KMS-11 (cell line): ENCODE data around the gene CLOCK.

Experiments used
- H2AFZ ChIP-seq: fragments of 200-600 bp; sonication (generic); 2 replicates; pipeline ENCODE4 v1.6.1; 2016; ENCODE audit warnings: antibody characterized with exemption, mixed run types, low read depth
- H3K27ac ChIP-seq: fragments of 200-600 bp; sonication (generic); 2 replicates; pipeline ENCODE4 v1.6.1; 2016; ENCODE audit warnings: mild to moderate bottlenecking, mixed run types
- H3K27me3 ChIP-seq: fragments of 200-600 bp; sonication (generic); 2 replicates; pipeline ENCODE4 v1.6.1; 2017; ENCODE audit warnings: mild to moderate bottlenecking, low read depth, mixed run types, moderate library complexity; ENCODE audit not compliant: insufficient read depth
- H3K36me3 ChIP-seq: fragments of 200-600 bp; sonication (generic); 2 replicates; pipeline ENCODE4 v1.6.1; 2017; ENCODE audit warnings: mild to moderate bottlenecking, mixed run types; ENCODE audit not compliant: insufficient read depth
- H3K4me1 ChIP-seq: fragments of 200-600 bp; sonication (generic); 2 replicates; pipeline ENCODE4 v1.6.1; 2016; ENCODE audit warnings: mild to moderate bottlenecking, low read depth, mixed run types; ENCODE audit not compliant: poor library complexity, severe bottlenecking
- H3K4me2 ChIP-seq: fragments of 200-600 bp; sonication (generic); 2 replicates; pipeline ENCODE4 v1.7.0; 2016; ENCODE audit warnings: mild to moderate bottlenecking, mixed run types
- H3K4me3 ChIP-seq: fragments of 200-600 bp; sonication (generic); IDR thresholded peaks from 2 replicates; pipeline ENCODE4 v1.6.1; 2017; ENCODE audit warnings: low read depth, low read length, mixed read lengths; ENCODE audit not compliant: insufficient read depth
- H3K79me2 ChIP-seq: fragments of 200-600 bp; sonication (generic); 2 replicates; pipeline ENCODE4 v1.6.1; 2016; ENCODE audit warnings: low read depth, mixed run types; ENCODE audit not compliant: insufficient read depth
- H3K9ac ChIP-seq: fragments of 200-600 bp; sonication (generic); 2 replicates; pipeline ENCODE4 v1.6.1; 2016; ENCODE audit warnings: mild to moderate bottlenecking, mixed run types
- H4K20me1 ChIP-seq: fragments of 200-600 bp; sonication (generic); 2 replicates; pipeline ENCODE4 v1.6.1; 2016; ENCODE audit warnings: mild to moderate bottlenecking, mixed run types; ENCODE audit not compliant: insufficient read depth
- CTCF ChIP-seq: fragments of 200-600 bp; sonication (generic); conservative IDR thresholded peaks from 2 replicates; pipeline ENCODE4 v1.6.1; 2017; ENCODE audit warnings: low read depth, mild to moderate bottlenecking, antibody characterized with exemption, low read length, moderate library complexity, mixed read lengths

Gene CLOCK

DNA sequence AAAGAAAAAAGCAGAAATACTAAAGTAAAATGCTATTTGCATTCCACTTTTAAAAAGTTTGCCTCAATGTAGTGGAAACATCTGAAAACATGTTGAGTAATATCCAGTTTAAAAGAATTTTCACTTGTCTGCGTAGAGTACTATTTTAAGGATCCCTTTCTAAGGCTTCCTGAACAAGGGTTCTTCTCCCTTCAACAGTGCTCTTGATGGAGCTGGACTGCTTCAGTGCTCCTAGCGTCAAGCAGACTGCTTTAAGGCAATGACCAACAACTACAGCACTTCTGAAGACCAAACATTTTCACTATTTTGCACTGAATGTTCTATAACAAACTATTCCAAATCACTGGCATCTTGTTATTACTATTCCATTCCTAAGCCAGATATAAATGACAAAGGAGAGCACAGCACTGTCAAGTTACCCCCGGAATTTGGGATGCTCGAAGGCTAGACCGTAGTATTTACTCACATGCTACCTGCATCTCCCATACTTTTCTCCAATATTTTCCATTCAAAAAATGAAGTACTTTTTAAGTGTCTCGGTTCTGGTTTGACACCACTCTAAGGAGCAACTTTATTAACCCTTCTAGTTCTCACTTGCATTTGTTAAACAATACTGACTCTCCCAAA, 114.9 kb downstream of the CLOCK start:
- no peaks in the 10 kb centered on the region for H3K36me3 ChIP-seq
- no peaks in the 10 kb centered on the region for H4K20me1 ChIP-seq
- H3K4me1 ChIP-seq, result no peaks in the 10 kb centered on the region
- no peak overlapping the region for H3K27ac ChIP-seq
- no peak overlapping the region for H3K9ac ChIP-seq
- H3K4me2 ChIP-seq, result no peak overlapping the region
- TF ChIP-seq CTCF, result no peak
- H3K27me3 ChIP-seq, result no peaks in the 10 kb centered on the region
- no peak overlapping the region for H3K4me3 ChIP-seq
- H3K79me2 ChIP-seq, result no peaks in the 10 kb centered on the region
- H2AFZ ChIP-seq, result no peak overlapping the region

- peaks cover 6% of the 10 kb centered on the region; the same call in 1 of the 2 replicates for H3K36me3 ChIP-seq
- H3K9ac ChIP-seq, result no peak overlapping the region
- TF ChIP-seq CTCF, result no peak
- no peak overlapping the region for H3K27ac ChIP-seq
- no peaks in the 10 kb centered on the region for H3K79me2 ChIP-seq
- no peaks in the 10 kb centered on the region for H4K20me1 ChIP-seq
- no peak overlapping the region for H3K4me3 ChIP-seq
- H3K27me3 ChIP-seq, result no peaks in the 10 kb centered on the region
- H2AFZ ChIP-seq, result no peak overlapping the region
- H3K4me1 ChIP-seq, result peaks cover 34% of the 10 kb centered on the region
- H3K4me2 ChIP-seq, result no peak overlapping the region
Observed at GRCh38 chr4:55424791-55425190, 121.9 kb downstream of the CLOCK start.

DNA sequence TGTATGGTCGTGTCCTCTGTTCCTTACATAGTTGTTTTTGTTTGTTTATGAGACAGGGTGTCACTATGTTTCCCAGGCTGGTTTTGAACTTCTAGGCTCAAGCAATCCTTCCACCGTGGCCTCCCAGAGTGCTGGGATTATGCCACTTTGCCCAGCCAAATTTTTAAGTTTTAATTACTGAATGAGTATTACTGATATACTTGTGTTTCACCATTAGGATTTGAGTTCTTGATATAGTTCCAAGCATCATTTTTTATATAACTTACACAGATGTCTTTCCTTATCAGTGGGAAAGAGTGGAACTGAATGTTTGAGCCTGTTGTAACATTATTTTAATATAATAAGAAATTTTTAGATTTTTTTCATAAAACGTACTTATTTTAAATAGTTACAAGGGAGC, 130.5 kb downstream of the CLOCK start:
- no peak overlapping the region for H3K4me3 ChIP-seq
- H3K4me1 ChIP-seq, result peaks cover 9% of the 10 kb centered on the region
- H2AFZ ChIP-seq, result no peak overlapping the region
- TF ChIP-seq CTCF, result no peak
- no peaks in the 10 kb centered on the region for H3K27me3 ChIP-seq
- H3K79me2 ChIP-seq, result peaks cover 13% of the 10 kb centered on the region; the same call in 1 of the 2 replicates
- H3K27ac ChIP-seq, result no peak overlapping the region
- no peak overlapping the region for H3K4me2 ChIP-seq
- H4K20me1 ChIP-seq, result peaks cover 3% of the 10 kb centered on the region; the same call in 1 of the 2 replicates
- H3K9ac ChIP-seq, result no peak overlapping the region
- 0 out of 2 replicates have a peak, but pooled peaks cover 4% of the 10 kb centered on the region for H3K36me3 ChIP-seq

GRCh38 chr4:55411621-55412020, 135.1 kb downstream of the CLOCK start:
- TF ChIP-seq CTCF, result no peak
- Histone ChIP-seq H3K4me2 (no peak overlapping the region), H3K79me2 (peaks cover 53% of the 10 kb centered on the region), H3K4me1 (no peaks in the 10 kb centered on the region), H4K20me1 (peaks cover 6% of the 10 kb centered on the region; the same call in 1 of the 2 replicates), H3K4me3 (no peak overlapping the region), H3K9ac (no peak overlapping the region), H3K27ac (no peak overlapping the region), H3K36me3 (peaks cover 1% of the 10 kb centered on the region; the same call in 1 of the 2 replicates), H2AFZ (no peak overlapping the region), H3K27me3 (no peaks in the 10 kb centered on the region)
